Activated CD4-positive, alpha-beta T cell treated with anti-CD3 and anti-CD28 coated beads for 1 hour (primary cell): ENCODE measurements around the gene RSPH6A.
"Not testable (repeated sequence)": the region's sequence is repeated elsewhere in the genome, so short reads cannot be mapped to it uniquely, and the experiment has no call there.

Source experiments
- DNase-seq: peaks from one replicate; pipeline ENCODE4 v3.0.0-alpha.2; 2020

The RSPH6A gene

GRCh38 chr19:45764475-45764874 lies 50.6 kb downstream of the RSPH6A start:
- DNase-seq, result no peak

- no peak for DNase-seq
Measured at GRCh38 chr19:45763691-45764294, 51.3 kb downstream of the RSPH6A start.

GRCh38 chr19:45762870-45763631 lies 52.1 kb downstream of the RSPH6A start:
- no peak for DNase-seq

GRCh38 chr19:45761714-45762113 lies 53.4 kb downstream of the RSPH6A start:
- DNase-seq, result no peak

GRCh38 chr19:45758921-45759320 lies 56.2 kb downstream of the RSPH6A start:
- no peak for DNase-seq

- DNase-seq, result no peak
Measured at GRCh38 chr19:45757695-45758094, 57.4 kb downstream of the RSPH6A start.

GRCh38 chr19:45754323-45754722 lies 60.8 kb downstream of the RSPH6A start:
- no peak for DNase-seq

- DNase-seq, result no peak
Measured at GRCh38 chr19:45753548-45753947, 61.6 kb downstream of the RSPH6A start.

GRCh38 chr19:45752639-45753038 lies 62.5 kb downstream of the RSPH6A start:
- DNase-seq, result no peak

GRCh38 chr19:45751483-45751882 lies 63.6 kb downstream of the RSPH6A start:
- DNase-seq, result not testable (repeated sequence)

- no peak for DNase-seq
Measured at GRCh38 chr19:45747513-45747912, 67.6 kb downstream of the RSPH6A start.

- DNase-seq, result no peak
Measured at GRCh38 chr19:45746866-45747265, 68.2 kb downstream of the RSPH6A start.
